ENCODE results near the gene DIAPH2.

DNA sequence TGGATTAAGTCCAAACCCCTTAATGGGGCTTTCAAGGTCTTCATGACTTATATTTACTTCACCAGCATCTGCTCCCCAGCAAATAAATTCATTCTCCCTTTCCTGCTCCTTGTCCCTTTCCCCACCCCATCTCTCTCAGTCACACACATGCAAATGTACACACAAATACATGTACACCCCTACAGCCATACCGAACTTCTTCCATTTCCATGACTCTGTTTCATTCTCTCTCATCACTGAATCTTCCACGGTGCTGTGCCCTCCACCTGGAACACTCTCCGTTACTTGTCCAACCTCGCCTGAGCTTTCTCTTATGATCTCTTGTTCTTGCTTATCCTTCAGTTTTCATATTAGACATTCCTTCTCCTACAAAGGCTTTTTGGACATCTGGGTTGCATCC is 177.0 kb downstream of the DIAPH2 start:
- TF ChIP-seq POLR2A (IDR thresholded peaks at IDR 0.05; ENCODE audit: low read depth, low read length) (no peak), POLR2AphosphoS5 (IDR thresholded peaks at IDR 0.05; ENCODE audit: low read depth, low read length) (no peak), TAF1 (IDR thresholded peaks at IDR 0.05; ENCODE audit: borderline replicate concordance, low read depth, low read length) (no peak)

Data from GM12892 (cell line).